Type B pancreatic cell (in vitro differentiated cells): ENCODE data around the gene TMEM141. TPM values are rescaled to one million over a fixed set of nuclear protein-coding genes. Genes with fewer than 3 reads are reported as not detected.
"Not testable (repeated sequence)": the region's sequence is repeated elsewhere in the genome, so short reads cannot be mapped to it uniquely, and the experiment has no call there.

Experiments
- DNase-seq: peaks from one replicate; pipeline ENCODE4 v3.0.0; 2021; ENCODE audit warnings: mixed read lengths; ENCODE audit not compliant: unreplicated experiment; ENCODE audit errors: extremely low spot score
- H3K27ac Mint-ChIP-seq: 2 replicates; pipeline ENCODE4 v1.8.0; 2021; ENCODE audit warnings: mild to moderate bottlenecking, mixed read lengths
- H3K27me3 Mint-ChIP-seq: 2 replicates; pipeline ENCODE4 v1.8.0; 2021; ENCODE audit warnings: mixed read lengths
- H3K36me3 Mint-ChIP-seq: 2 replicates; pipeline ENCODE4 v1.8.0; 2021; ENCODE audit warnings: mixed read lengths
- H3K4me1 Mint-ChIP-seq: one replicate; pipeline ENCODE4 v1.8.0; 2021; ENCODE audit warnings: mixed read lengths; ENCODE audit not compliant: unreplicated experiment
- H3K4me3 Mint-ChIP-seq: 2 replicates; pipeline ENCODE4 v1.8.0; 2021; ENCODE audit warnings: mild to moderate bottlenecking, mixed read lengths
- H3K9me3 Mint-ChIP-seq: 2 replicates; pipeline ENCODE4 v1.8.0; 2021; ENCODE audit warnings: mixed read lengths
- CTCF ChIP-seq: fragments of 200-600 bp; sonication (generic); conservative IDR thresholded peaks from 2 replicates; pipeline ENCODE4 v1.5.0; 2021; ENCODE audit warnings: antibody characterized with exemption, mild to moderate bottlenecking
- total RNA-seq: library from RNA; stranded (reverse); gene quantifications from 2 replicates; pipeline ENCODE4 v1.2.1, GENCODE V29; 2021; ENCODE audit warnings: low replicate concordance

TMEM141 gene
- total RNA-seq, 1 donor from 2014 or later = 62.3 TPM

- no peak for TF ChIP-seq CTCF
- peak overlapping the region; percentile 70 for H3K4me3 Mint-ChIP-seq
- no peak for DNase-seq
- peaks cover 39% of the 10 kb centered on the region for H3K4me1 Mint-ChIP-seq
- H3K27ac Mint-ChIP-seq = peak overlapping the region; percentile 93
- H3K27me3 Mint-ChIP-seq = peaks cover 2% of the 10 kb centered on the region
- H3K36me3 Mint-ChIP-seq = no peaks in the 10 kb centered on the region
- H3K9me3 Mint-ChIP-seq = no peaks in the 10 kb centered on the region
Observed at GRCh38 chr9:136793086-136793946, 2.2 kb downstream of the TMEM141 start.

DNA sequence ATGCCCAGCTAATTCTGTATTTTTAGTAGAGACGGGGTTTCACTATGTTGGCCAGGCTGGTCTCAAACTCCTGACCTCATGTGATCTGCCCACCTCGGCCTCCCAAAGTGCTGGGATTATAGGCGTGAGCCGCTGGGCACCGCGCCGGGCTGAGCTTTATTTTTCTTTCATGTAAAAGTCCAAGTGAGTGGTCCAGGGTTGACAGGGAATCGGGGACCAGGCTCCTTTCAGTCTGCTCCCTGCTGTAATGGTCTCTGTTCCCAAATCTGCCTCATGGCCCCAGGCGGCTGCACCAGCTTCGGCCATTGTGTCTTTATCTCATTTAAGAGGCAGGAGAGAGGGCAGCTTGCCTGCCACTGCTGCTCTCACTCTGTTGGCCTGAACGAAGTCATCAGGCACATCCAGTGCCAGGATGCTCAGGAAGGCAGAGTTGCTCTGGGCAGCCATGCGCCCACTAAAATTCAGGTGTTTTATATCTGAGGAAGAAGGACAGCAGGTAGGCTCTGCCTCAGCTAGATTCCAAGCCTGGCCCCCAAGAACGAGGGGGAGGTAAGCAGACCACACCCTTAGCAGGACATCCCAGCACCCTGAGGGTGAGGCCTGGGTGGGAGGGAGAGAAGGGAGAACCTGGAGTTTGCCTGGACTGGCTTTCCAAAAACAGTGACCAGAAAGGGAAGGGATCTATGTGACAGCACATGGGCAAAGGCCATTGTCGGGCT is 3.3 kb downstream of the TMEM141 start:
- Mint-ChIP-seq H3K4me3 (no peak overlapping the region), H3K27me3 (peaks cover 2% of the 10 kb centered on the region), H3K9me3 (no peaks in the 10 kb centered on the region), H3K27ac (no peak overlapping the region), H3K36me3 (no peaks in the 10 kb centered on the region), H3K4me1 (peaks cover 28% of the 10 kb centered on the region)
- no peak for TF ChIP-seq CTCF
- no peak for DNase-seq

DNA sequence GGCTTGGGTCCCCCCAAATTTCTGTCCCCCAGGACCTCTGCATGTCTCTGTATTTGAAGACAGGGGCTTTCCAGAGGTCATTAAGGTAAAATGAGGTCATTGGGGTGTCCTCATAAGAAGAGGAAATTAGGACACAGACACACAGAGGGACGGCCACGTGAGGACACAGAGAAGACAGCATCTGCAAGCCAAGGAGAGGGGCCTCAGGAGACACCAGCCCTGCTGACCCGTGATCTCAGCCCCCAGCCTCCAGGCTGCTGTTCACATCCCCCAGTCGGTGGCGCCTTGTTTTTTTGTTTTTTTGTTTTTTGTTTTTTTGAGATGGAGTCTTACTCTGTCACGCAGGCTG is 3.8 kb downstream of the TMEM141 start:
- H3K9me3 Mint-ChIP-seq = no peaks in the 10 kb centered on the region
- peaks cover 25% of the 10 kb centered on the region for H3K4me1 Mint-ChIP-seq
- no peaks in the 10 kb centered on the region for H3K36me3 Mint-ChIP-seq
- H3K27ac Mint-ChIP-seq = no peak overlapping the region
- no peak overlapping the region for H3K4me3 Mint-ChIP-seq
- DNase-seq = no peak
- peaks cover 2% of the 10 kb centered on the region for H3K27me3 Mint-ChIP-seq
- no peak for TF ChIP-seq CTCF

DNA sequence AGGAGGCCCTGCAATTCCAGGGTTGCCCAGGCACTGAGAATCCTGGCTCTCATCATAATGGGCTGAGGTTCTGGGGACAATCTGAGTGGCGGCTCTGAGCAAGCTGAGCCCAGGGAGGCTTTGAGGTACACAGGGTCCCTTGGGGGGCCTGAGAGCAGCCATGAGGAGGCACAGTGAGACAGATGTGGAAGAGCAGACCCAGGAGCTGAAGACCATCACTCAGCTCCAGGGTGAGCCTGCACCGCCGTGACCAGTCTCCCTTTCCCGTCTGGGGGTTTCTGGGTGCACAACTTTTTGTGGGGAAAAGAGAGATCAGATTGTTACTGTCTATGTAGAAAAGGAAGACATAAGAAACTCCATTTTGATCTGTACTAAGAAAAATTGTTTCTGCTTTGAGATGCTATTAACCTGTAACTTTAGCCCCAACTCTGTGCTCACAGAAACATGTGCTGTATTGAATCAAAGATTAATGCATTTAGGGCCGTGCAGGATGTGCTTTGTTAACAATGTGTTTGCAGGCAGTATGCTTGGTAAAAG is 5.2 kb downstream of the TMEM141 start, which contains the start of gene CCDC183:
Gene CCDC183 (plus strand): TSS at position 101 of the 537 bp plus-strand sequence. CDS start 60 bp downstream, at position 161.
- H3K27me3 Mint-ChIP-seq = peaks cover 8% of the 10 kb centered on the region
- no peak for TF ChIP-seq CTCF

GRCh38 chr9:136796775-136797347 is 5.7 kb downstream of the TMEM141 start:
- peak overlapping the region; percentile 84 for H3K27ac Mint-ChIP-seq

More for the DNA sequence above, 5.2 kb downstream of the TMEM141 start, which contains the start of gene CCDC183:
- DNase-seq = no peak
- Mint-ChIP-seq H3K36me3 (no peaks in the 10 kb centered on the region), H3K9me3 (no peaks in the 10 kb centered on the region), H3K4me1 (peaks cover 24% of the 10 kb centered on the region), H3K4me3 (peak within 1 kb of the TSS; percentile 81), H3K27ac (peak within 1 kb of the TSS; percentile 84)

More at GRCh38 chr9:136796775-136797347, 5.7 kb downstream of the TMEM141 start:
- peaks cover 11% of the 10 kb centered on the region for H3K27me3 Mint-ChIP-seq
- not testable (repeated sequence) for DNase-seq, H3K9me3 Mint-ChIP-seq, H3K36me3 Mint-ChIP-seq
- peak overlapping the region; percentile 81 for H3K4me3 Mint-ChIP-seq
- H3K4me1 Mint-ChIP-seq = peaks cover 24% of the 10 kb centered on the region
